Stimulated activated CD4-positive, alpha-beta T cell treated with anti-CD3 and anti-CD28 coated beads, Interleukin-1b, Interleukin-23, amount 100 ng/mL, for 1 hour (primary cell): ENCODE measurements around the gene CLDN15.
"Not testable (repeated sequence)": the region's sequence is repeated elsewhere in the genome, so short reads cannot be mapped to it uniquely, and the experiment has no call there.

Source experiments
- DNase-seq, 2 donors: peaks; one replicate each; pipeline ENCODE4 v3.0.0-alpha.2; 2020; ENCODE audit warnings: low read depth in 2 of 2

CLDN15 gene, protein sequence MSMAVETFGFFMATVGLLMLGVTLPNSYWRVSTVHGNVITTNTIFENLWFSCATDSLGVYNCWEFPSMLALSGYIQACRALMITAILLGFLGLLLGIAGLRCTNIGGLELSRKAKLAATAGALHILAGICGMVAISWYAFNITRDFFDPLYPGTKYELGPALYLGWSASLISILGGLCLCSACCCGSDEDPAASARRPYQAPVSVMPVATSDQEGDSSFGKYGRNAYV

DNA sequence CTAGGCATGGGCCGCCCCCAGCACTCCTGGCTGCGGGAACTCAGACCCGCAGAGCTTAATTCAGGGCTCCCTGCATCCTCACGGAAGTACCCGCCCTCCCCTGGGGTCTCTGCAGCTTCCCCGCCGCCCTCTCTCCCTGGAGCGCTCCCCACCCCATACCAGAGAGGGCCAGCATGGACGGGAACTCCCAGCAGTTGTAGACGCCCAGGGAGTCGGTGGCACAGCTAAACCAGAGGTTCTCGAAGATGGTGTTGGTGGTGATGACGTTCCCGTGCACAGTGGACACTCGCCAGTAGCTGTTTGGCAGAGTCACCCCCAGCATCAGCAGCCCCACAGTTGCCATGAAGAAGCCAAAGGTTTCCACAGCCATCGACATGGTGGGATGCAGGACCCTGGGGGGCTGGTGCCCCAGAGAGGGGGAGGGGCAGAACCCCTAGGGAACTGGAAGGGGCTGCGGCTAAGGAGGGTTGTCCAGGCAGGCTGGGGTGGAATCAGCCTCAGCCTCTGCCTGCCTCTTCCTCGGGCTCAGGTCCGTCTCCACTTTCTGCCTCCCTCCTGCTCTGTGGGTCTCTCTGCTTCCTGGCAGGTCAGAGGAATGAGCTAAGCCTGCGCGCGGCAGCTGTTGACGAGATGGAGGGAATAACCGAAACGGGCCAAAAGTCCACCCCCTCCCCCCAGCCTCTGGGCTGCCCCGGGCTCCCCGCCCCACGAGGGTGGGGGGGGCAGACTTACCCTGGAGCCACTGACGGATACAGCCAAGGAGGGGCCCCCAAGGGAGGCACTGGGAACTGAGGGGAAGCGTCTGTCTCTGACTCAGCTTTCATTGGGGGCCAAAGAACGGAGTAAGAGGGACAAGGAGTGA, at the start of gene CLDN15:
CLDN15 (minus strand) TSS at position 597 of the 862 bp plus-strand sequence; CDS start at position 376, 221 bp downstream.
- no peak for DNase-seq

DNA sequence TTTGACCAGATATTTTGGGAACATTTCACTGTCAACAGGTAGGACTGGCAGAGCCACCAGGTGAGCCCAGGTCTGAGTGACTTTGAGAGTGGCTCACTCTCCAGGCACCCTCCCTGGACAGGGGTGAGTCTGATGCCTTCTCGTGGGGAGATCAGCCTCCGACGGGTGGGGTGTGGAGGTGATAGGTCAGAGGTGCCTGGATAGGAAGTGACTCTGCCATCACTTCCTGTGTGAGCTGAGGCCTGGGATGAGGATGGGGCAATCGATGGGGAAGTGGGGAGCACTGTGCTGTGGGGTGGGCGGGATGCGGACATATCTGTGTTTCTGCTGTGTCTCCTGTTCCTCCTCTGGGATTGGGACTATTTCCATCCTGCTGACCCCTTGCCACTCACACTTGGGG, 49.4 kb upstream of the CLDN15 start:
- no peak for DNase-seq

DNA sequence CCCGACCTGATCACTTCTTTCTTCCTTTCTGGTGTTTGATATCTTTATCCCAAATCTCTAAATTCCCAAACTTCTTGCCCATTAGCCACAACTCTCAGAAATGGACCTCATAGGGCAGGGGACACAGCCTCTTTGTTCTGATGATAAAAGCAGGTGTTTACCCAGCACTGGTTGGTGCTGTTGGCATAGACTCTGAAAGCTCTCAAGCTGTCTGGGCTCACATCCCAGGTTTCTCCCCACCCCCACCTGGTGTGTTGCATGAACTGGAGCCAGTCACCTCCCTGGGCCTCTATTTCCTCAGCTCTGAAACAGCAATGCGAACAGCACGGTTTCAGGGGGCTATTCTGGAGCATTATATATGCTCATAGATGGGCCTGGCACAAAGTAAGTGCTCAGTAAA, 48.3 kb upstream of the CLDN15 start:
- not testable (repeated sequence) for DNase-seq

DNA sequence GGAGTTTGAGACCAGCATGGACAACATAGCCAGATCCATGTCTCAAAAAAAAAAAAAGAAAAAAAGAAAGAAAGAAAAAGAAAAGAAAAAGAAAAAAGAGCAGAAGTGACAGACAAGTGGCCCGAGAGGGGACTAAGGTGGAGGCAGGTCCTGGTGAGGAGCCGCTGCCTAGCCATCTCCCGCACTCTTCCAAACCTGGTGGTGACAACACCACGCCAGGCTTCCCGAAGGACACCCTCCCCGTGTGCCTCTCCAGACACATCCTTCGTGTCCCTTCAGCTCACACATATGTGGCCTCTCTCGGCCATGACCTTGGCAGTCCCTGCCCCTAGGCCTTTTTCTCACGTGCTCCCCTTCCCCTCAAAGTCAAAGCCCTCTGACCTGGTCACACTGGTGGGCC, 47.6 kb upstream of the CLDN15 start:
- no peak for DNase-seq

DNA sequence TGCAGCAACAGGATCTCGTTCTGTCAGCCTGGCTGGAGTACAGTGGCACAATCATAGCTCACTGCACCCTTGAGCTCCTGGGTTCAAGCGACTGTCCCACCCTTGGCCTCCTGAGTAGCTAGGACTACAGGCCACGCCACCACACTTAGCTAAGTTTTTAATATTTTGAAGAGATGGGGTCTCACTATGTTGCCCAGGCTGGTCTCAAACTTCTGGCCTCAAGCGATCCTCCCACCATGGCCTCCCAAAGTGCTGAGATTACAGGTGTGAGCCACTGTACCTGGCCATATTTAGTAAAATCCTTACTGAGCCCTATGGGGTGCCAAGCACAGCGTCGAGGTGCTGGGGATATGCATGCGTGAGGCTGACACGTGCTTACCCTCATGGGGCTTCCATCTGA, 43.3 kb upstream of the CLDN15 start:
- not testable (repeated sequence) for DNase-seq

DNA sequence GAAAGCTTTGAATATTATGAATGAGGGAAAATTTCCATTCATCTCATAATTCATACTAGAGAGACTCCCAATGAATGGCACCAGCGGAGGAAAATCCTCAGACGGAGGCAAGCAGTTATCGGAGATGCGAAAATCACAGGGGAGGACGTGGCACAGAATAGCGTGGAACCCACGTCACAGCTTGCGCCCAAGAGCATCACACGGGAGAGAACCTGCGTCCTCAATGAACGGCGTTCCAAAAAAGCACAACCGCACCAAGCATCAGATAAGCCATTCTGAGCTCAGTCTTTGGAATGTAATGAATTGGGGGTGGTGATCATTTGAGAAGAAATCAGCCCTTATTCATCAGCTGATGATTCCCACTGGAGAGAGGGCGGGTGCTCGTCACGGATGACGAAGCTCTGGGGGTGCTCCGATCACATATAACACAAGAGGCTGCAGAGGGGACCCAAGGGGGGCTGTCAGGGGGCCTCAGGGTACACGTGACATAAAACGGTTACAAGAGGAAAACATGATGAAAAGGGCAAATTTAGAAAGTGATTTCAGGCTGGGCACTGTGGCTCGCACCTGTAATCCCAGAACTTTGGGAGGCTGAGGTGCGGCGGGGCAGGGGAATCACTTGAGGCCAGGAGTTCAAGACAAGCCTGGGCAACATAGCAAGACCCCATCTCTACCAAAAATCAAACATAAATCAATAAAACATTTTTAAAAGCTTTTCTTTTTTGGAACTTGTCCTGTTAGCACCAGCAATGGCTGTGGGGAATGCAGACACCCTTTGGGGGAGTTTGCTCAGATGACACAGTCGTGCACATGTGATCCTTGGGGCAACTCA, 41.1 kb upstream of the CLDN15 start:
- no peak for DNase-seq

DNA sequence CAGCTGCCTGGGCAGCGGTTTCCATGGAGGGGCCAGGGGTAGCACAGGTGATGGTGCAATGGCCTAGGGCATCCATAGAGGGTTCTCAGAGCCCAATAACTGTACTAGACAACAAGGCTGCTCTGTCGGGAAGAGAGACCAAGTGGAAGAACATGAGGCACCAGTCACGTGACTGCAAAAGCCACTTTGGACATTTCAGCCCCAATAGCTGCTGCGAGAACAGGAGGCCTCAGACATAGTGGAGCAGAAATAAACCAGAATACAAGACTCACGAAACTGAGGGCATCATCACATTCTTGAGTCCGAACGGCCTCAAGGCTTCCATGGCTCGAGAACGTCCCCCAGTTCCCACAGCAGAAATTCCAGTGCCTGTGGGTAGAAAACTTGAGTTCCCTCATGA, 39.6 kb upstream of the CLDN15 start:
- no peak for DNase-seq

DNA sequence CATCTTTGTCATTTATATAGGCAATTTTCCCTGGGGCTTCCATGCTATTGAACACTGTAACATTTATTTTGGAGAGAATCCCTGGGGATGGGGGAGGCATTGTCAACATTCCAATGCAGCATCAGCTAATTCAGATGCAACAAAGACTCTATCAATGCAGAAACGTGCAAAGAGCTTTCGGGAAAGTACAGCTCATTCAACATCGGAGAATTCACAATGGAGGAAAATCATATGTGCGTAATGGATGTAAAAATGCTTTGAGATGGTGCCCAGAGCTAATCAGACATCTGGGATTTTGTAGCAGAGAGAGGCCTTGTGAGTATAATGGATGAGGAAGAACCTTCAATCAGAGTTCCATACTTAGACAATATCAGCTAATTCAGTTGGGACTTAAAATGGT, 35.6 kb upstream of the CLDN15 start:
- DNase-seq: no peak

DNA sequence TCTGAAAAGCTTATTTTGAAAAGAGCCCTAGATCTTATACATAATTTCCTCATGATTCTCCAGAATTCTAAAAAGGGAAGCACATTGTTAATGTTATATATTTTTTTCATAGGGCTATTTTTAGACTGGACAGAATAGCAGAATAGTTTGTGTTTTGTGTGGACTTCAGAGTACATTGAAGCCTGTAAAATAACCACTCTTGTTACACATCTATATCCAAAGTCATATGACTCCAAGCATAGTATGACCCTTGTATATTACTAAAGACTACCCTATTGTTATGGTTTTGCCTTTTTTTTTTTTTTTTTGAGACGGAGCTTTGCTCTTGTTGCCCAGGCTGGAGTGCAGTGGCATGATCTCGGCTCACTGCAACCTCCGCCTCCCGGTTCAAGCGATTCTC, 33.4 kb upstream of the CLDN15 start:
- no peak for DNase-seq

DNA sequence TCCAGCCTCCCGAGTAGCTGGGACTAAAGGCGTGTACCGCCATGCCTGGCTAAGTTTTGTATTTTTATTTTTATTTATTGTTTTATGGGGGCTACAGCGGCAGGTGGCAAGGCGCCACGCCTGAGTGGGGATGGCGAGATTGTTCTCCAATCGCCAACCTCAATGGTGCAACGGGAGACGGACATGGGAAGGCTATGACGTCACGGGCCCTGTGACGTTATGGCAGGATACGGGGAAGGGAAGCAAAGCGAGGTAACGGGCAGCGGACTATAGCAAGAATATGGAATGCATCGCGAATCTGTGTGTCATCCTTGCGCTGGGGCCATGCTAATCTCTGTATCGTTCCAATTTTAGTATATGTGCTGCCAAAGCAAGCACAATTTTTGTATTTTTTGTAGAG, 32.1 kb upstream of the CLDN15 start:
- no peak for DNase-seq

DNA sequence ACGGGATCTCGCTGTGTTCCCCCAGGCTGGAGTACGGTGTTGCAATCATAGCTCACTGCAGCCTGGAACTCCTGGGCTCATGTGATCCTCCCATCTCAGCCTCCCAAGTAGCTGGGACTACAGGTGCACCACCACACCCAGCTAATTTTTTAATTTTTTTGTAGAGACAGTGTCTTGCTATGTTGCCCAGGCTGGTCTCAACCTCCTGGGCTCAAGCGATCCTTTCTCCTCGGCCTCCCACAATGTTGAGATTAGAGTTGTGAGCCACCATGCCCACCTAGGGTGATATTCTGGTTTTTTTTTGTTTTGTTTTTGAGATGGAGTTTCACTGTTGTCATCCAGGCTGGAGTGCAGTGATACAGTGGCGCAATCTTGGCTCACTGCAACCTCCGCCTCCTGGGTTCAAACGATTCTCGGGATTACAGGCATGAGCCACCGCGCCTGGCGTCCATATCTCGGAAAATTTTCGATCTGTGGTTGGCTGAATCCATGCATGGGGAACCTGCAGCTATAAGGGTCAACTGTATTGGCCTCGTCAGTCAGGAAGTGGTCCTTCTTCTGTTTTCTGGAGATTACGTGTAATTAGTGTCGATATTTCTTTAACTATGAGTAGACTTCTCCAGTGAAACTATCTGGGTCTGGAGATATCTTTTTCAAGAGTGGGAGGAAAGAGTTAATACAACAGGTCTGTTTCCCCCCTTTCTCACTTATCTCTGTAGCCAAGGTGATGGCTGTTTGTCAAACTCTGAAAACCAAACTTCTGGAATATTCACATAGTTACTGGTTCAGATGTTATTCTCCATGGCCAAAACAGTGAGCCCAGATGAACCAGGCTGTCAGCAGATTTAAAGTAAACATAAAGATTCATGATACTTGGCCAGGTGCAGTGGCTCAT, 28.3 kb upstream of the CLDN15 start:
- no peak for DNase-seq

DNA sequence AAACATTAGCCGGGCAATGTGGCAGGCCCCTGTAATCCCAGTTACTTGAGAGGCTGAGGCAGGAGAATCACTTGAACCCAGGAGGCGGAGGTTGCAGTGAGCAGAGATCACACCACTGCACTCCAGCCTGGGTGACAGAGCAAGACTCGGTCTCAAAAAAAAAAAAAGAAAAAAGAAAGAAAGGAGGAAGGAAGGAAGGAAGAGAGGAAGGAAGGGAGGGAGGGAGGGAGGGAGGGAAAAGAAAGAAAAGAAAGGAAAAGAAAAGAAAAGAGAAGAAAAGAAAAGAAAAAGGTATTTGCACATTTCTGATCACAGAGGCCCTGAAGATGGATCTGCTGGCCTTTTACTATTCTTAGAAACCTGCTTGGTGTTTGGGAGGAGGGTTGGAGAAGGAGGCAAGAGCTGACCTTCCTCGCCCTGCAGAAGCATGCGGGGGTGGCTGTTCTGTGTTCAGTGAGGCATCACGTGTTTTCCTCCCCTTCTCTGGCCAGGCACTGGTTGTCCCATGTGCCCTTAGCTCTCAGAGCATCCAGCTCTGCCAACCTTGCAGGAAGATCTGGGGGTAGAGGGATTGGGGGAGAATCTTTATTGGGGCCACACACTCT, 26.6 kb upstream of the CLDN15 start:
- not testable (repeated sequence) for DNase-seq

DNA sequence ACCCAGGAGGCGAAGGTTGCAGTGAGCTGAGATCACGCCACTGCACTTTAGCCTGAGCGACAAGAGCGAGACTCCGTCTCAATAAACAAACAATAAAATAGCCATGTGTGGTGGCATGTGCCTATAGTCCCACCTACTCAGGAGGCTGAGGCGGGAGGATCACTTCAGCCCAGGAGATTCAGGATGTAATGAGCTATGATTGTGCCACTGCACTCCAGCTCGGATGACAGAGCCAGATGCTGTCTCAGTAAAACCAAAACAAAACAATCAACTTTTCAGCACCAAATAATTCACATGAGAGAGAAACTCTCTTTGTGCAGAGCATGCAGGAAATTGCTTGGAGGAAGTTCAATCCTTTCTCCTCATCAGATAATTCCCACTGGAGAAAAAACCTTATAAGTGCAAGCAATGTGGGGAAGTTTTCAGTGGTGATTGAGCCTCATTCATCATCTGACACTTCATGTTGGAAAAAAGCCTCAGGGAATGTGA, 20.7 kb upstream of the CLDN15 start:
- DNase-seq: no peak

DNA sequence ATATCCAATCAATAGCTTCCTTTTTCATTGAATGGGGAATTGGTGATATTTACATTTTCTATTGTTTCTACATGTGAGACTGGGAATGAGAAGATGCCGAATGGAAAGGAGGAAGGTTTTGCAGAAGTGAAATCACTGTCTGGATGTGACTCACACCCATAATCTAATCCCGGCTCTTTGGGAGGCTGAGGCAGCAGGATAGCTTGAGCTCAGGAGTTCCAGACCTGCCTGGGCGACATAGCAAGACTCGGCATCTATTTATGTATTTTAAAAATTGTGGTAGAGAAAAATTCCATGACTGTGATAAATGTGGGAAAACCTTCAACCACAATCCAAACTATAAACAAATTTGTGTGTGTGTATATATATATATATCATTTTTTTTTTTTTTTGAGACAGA, 18.2 kb upstream of the CLDN15 start:
- DNase-seq: no peak

DNA sequence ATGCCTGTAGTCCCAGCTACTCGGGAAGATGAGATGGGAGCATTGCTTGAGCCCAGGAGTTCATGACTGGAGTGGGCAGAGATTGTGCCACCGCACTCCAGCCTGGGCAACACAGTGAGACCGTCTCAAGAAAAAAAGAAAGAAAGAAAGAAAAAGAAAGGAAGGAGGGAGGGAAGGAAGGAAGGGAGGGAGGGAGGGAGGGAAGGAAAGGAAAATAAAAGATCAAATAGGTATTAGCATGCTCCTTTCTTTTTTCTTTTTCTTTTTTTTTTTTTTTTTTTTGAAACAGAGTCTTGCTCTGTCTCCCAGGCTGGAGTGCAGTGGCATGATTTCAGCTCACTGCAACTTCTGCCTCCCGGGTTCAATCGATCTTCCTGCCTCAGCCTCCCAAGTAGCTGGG, 15.6 kb upstream of the CLDN15 start:
- DNase-seq: not testable (repeated sequence)

DNA sequence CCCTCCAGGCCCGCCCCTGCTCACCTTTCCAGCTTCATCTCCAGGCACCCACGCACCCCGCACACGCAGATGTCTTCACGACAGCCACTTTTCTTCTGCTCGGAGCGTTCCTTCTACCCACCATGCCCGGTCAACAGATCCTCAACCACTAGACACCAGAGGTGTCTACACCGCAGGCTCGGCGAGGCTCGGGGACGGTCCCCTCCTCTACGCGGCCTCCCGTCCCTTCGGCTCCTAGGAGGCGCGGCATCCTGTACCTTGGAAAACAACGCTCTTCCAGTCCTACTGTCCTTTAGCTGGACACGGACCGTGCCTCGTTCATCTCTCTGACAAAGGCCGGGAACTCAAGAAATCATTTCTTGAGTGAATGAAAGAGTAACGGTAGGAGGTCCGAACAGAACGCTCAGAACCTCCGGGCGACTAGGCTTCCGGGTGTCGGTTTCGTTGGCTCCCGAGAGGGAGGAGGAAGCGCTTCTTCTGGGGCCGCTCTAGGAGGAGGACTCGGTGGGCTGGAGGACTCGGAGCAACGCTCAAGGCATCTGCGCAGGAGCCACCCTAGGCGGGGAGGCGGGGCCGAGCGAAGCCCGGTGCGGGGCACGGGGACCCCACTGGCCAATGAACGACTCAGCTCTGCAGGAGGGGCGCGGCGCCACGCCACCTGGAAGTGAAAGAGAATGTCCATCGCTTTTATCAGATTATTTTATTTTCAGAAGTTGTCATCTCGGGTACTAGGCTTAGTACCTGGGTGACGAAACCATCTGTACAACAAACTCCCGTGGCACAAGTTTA, 14.5 kb upstream of the CLDN15 start:
- DNase-seq: peak; percentile 94 to 98

DNA sequence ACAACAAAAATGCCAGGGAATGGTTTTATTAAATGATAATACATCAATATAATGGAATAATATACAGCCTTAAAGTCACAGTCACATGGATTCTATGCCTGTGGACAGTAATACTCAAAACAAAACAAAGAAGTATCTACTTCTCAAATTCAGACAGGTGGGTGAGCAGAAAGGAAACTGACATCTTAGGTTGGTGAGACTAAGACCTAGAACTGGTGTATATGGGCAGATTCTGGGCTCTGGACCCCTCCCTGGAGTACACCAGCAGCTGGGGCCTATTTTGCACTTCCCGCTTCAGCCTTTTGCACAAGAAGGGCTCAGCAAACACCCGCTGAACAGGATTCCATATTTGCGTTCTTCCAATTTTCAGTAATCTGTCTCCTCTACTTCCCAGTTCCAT, 12.7 kb upstream of the CLDN15 start:
- DNase-seq: no peak

DNA sequence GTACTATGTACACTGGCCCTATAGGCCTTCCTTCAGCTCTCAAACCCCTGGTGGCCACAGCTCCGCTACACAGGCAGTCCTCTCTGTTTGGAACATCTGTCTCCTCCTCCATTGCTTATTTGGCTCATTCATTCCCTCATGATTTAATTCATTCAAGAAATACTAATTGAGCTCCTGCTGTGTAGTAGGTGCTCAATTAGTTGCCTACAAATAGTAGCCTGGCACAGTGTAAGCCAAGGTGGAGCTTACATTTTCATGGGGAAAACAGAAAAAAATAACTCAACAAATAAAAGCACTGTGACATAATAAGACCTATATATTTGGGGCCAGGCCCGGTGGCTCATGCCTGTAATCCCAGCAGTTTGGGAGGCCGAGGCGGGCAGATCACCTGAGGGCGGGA, 10.7 kb upstream of the CLDN15 start:
- no peak for DNase-seq

DNA sequence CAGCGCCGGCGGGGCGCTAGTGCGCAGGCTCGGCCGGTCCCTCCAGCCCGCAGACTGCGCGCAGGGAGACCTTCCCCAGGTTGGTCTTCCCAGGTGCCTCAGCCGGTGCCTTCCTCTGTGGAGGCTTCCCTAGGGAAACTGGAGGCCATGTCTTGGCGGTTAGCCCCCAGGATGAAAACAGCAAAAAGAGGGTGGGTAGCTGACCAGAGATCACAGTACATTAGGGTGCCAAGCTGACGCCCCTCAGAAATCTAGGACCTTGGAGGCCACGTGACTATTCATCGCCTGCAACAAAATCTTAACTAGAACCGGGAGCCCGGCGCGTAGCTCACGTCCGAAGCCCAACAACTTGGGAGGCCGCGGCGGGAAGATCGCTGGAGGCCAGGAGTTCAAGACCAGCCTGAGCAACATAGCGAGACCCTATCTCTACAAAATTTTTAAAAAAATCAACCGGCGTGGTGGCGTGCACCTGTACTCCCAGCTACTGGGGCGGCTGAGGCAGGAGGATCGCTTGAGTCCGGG, 7.6 kb upstream of the CLDN15 start:
- no peak for DNase-seq
